Caco-2 (cell line): ENCODE measurements around the gene PHF5A. TPM values are rescaled to one million over a fixed set of nuclear protein-coding genes. Genes with fewer than 3 reads are reported as not detected.

Source experiments
- BruUV-seq: library from RNA; stranded (reverse); fragments of 400-500 nt; replicated peaks from 2 replicates; lab custom pipeline; 2021; lab: Mats Ljungman, UMichigan
- CTCF ChIA-PET: fragments of 300-600 bp; sonication (Branson Sonifier 250); formaldehyde crosslinking; loops from one replicate; lab custom pipeline; 2022; ENCODE audit warnings: antibody characterized with exemption; lab: Charles Lee
- POLR2A ChIA-PET: fragments of 300-600 bp; sonication (Branson Sonifier 250); formaldehyde crosslinking; loops from one replicate; lab custom pipeline; 2022; ENCODE audit warnings: antibody characterized with exemption; lab: Charles Lee
- DNase-seq, 2 experiments: peaks; one replicate each; pipeline versions ENCODE4 v3.0.0 to v3.0.0-alpha.2; 2020 to 2022
- H3K27me3 ChIP-seq: replicated peaks from 2 replicates; pipeline ENCODE4 v1.6.0; 2011; ENCODE audit warnings: low read length; ENCODE audit not compliant: control insufficient read depth, insufficient read depth
- H3K36me3 ChIP-seq: 2 replicates; pipeline ENCODE4 v1.5.1; 2011; ENCODE audit warnings: low read length; ENCODE audit not compliant: control insufficient read depth, insufficient read depth
- H3K4me1 ChIP-seq: fragments of 250-450 bp; sonication (Bioruptor Pico); 2 replicates; pipeline ENCODE4 v1.5.1; 2020; ENCODE audit warnings: mild to moderate bottlenecking
- H3K4me3 ChIP-seq: 2 replicates; pipeline ENCODE4 v1.5.1; 2011; ENCODE audit warnings: low read depth, mild to moderate bottlenecking, control low read depth, low read length
- H3K9me3 ChIP-seq: fragments of 250-450 bp; sonication (Bioruptor Pico); 2 replicates; pipeline ENCODE4 v1.5.1; 2020; ENCODE audit warnings: mild to moderate bottlenecking, moderate library complexity
- H3K27ac Mint-ChIP-seq: one replicate; pipeline ENCODE4 v1.8.0; 2022; ENCODE audit warnings: mixed read lengths; ENCODE audit not compliant: unreplicated experiment
- H3K27me3 Mint-ChIP-seq: one replicate; pipeline ENCODE4 v1.8.0; 2022; ENCODE audit warnings: mixed read lengths; ENCODE audit not compliant: insufficient read depth, unreplicated experiment
- H3K36me3 Mint-ChIP-seq: one replicate; pipeline ENCODE4 v1.8.0; 2022; ENCODE audit warnings: mild to moderate bottlenecking, mixed read lengths; ENCODE audit not compliant: insufficient read depth, unreplicated experiment
- H3K4me1 Mint-ChIP-seq: one replicate; pipeline ENCODE4 v1.8.0; 2022; ENCODE audit warnings: low read depth, mixed read lengths; ENCODE audit not compliant: unreplicated experiment
- H3K4me3 Mint-ChIP-seq: one replicate; pipeline ENCODE4 v1.8.0; 2022; ENCODE audit warnings: mild to moderate bottlenecking, moderate library complexity, mixed read lengths; ENCODE audit not compliant: unreplicated experiment
- H3K9me3 Mint-ChIP-seq: one replicate; pipeline ENCODE4 v1.8.0; 2022; ENCODE audit warnings: mixed read lengths; ENCODE audit not compliant: unreplicated experiment
- CTCF ChIP-seq, 2 experiments: fragments of 200-600 bp in 1 of 2; IDR thresholded peaks; 1 replicate in 1 of 2; 2 replicates in 1 of 2; pipeline versions ENCODE4 v1.5.1 to v1.8.0; 2011 to 2022; ENCODE audit warnings: antibody characterized with exemption in 1 of 2, control low read depth in 1 of 2, inconsistent platforms in 1 of 2, low read depth in 1 of 2, low read length in 1 of 2, mild to moderate bottlenecking in 1 of 2, moderate library complexity in 1 of 2; ENCODE audit not compliant: insufficient read depth in 1 of 2, severe bottlenecking in 1 of 2, unreplicated experiment in 1 of 2
- intact Hi-C: fragments of 100-400 bp; cut with micrococcal nuclease; formaldehyde crosslinking; loops from one replicate; pipeline ENCODE4 v1.10.0; 2022; ENCODE audit not compliant: unreplicated experiment
- total RNA-seq: library from RNA; stranded (reverse); gene quantifications from 2 replicates; pipeline ENCODE4 v1.2.3, GENCODE V29; 2022

PHF5A gene
- total RNA-seq, 1 experiment from 2014 or later, result 78.6 TPM

- no TSS peak for BruUV-seq
- H3K4me1 Mint-ChIP-seq, result peaks cover 16% of the 10 kb centered on the region
- CTCF ChIA-PET, result interaction anchor here (0.7 kb wide), 2 partner anchors 93 to 1991 kb away, joined by 3 to 4 read pairs; no protein-coding TSS in a partner anchor
- H3K9me3 ChIP-seq, result no peaks in the 10 kb centered on the region
- no peak overlapping the region for H3K27ac Mint-ChIP-seq
- H3K36me3 Mint-ChIP-seq, result no peaks in the 10 kb centered on the region
- H3K36me3 ChIP-seq, result no peaks in the 10 kb centered on the region
- H3K27me3 ChIP-seq, result no peaks in the 10 kb centered on the region
- POLR2A ChIA-PET, result no interaction called here
- no peaks in the 10 kb centered on the region for H3K9me3 Mint-ChIP-seq
- DNase-seq, result no peak
- H3K27me3 Mint-ChIP-seq, result no peaks in the 10 kb centered on the region
- peaks cover 26% of the 10 kb centered on the region for H3K4me1 ChIP-seq
- intact Hi-C loops, result no loop called here
- H3K4me3 Mint-ChIP-seq, result no peak overlapping the region
- no peak overlapping the region for H3K4me3 ChIP-seq
- TF ChIP-seq CTCF (IDR thresholded peaks at IDR 0.05; ENCODE audit: insufficient read depth in 1 of 2, low read depth in 1 of 2, low read length in 1 of 2, severe bottlenecking in 1 of 2, unreplicated experiment in 1 of 2), result no peak
These were observed 16.5 kb upstream of the PHF5A start for GRCh38 chr22:41485033-41485432.

GRCh38 chr22:41482319-41482935, 13.9 kb upstream of the PHF5A start:
- no peak overlapping the region for H3K4me3 Mint-ChIP-seq
- H3K36me3 Mint-ChIP-seq, result peaks cover 5% of the 10 kb centered on the region
- H3K9me3 ChIP-seq, result no peaks in the 10 kb centered on the region
- TF ChIP-seq CTCF (IDR thresholded peaks at IDR 0.05; ENCODE audit: insufficient read depth in 1 of 2, low read depth in 1 of 2, low read length in 1 of 2, severe bottlenecking in 1 of 2, unreplicated experiment in 1 of 2), result no peak
- H3K27me3 Mint-ChIP-seq, result no peaks in the 10 kb centered on the region
- H3K9me3 Mint-ChIP-seq, result no peaks in the 10 kb centered on the region
- intact Hi-C loops, result no loop called here
- BruUV-seq, result no TSS peak
- no peaks in the 10 kb centered on the region for H3K27me3 ChIP-seq
- no peak overlapping the region for H3K4me3 ChIP-seq
- no peak for DNase-seq
- H3K4me1 ChIP-seq, result peaks cover 14% of the 10 kb centered on the region
- peaks cover 9% of the 10 kb centered on the region for H3K4me1 Mint-ChIP-seq
- H3K36me3 ChIP-seq, result no peaks in the 10 kb centered on the region; the same call in 1 of the 2 replicates
- no peak overlapping the region for H3K27ac Mint-ChIP-seq
- ChIA-PET CTCF (no interaction called here), POLR2A (no interaction called here)

DNA sequence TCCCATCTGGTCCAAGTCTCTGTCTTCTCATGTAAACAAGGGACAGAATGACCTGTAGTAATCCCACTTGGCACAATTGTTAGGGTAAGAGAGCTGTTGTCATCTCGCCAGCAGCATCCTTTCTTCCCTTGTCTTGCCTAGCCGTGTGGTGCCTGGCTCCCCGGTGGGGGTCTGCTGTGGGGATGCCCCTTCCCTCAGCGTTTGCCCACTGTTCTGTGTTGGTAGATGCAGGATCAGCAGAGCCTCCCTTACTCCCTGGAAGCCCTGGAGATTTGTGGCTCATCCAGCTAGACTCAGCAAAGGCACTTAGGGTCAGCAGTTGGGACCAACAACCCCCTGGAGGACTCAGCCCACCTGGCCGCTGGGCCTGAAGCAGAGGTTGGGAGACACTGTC, 13.4 kb upstream of the PHF5A start:
- Mint-ChIP-seq H3K27ac (no peak overlapping the region), H3K9me3 (no peaks in the 10 kb centered on the region), H3K4me3 (no peak overlapping the region), H3K36me3 (peaks cover 5% of the 10 kb centered on the region), H3K4me1 (peaks cover 4% of the 10 kb centered on the region), H3K27me3 (no peaks in the 10 kb centered on the region)
- no TSS peak for BruUV-seq
- H3K27me3 ChIP-seq, result no peaks in the 10 kb centered on the region
- peaks cover 9% of the 10 kb centered on the region for H3K4me1 ChIP-seq
- DNase-seq, result no peak
- no peak for TF ChIP-seq CTCF (IDR thresholded peaks at IDR 0.05; ENCODE audit: insufficient read depth in 1 of 2, low read depth in 1 of 2, low read length in 1 of 2, severe bottlenecking in 1 of 2, unreplicated experiment in 1 of 2)
- ChIA-PET POLR2A (no interaction called here), CTCF (no interaction called here)
- intact Hi-C loops, result no loop called here
- H3K9me3 ChIP-seq, result no peaks in the 10 kb centered on the region
- H3K36me3 ChIP-seq, result no peaks in the 10 kb centered on the region; the same call in 1 of the 2 replicates
- no peak overlapping the region for H3K4me3 ChIP-seq
